SK-N-SH treated with all-trans-retinoic acid at 6 μM for 48 hours (cell line): ENCODE results near the gene USP27X.

Experiments used
- ARNTL ChIP-seq: fragments of 450-650 bp; formaldehyde crosslinking; IDR thresholded peaks from 2 replicates; pipeline ENCODE4 v1.5.0; 2020; ENCODE audit warnings: low read depth, mild to moderate bottlenecking, moderate library complexity, borderline replicate concordance
- BACH2 ChIP-seq: fragments of 250-450 bp; sonication (Bioruptor Pico); IDR thresholded peaks from 2 replicates; pipeline ENCODE4 v1.9.0; 2021; ENCODE audit warnings: mild to moderate bottlenecking, borderline replicate concordance
- CSRNP3 ChIP-seq: fragments of 250-450 bp; sonication (Bioruptor Pico); IDR thresholded peaks from 2 replicates; pipeline ENCODE4 v1.5.1; 2021; ENCODE audit warnings: mild to moderate bottlenecking, moderate library complexity
- GLIS3 ChIP-seq: fragments of 250-450 bp; sonication (Bioruptor Pico); IDR thresholded peaks from 2 replicates; pipeline ENCODE4 v1.5.0; 2020; ENCODE audit warnings: mild to moderate bottlenecking, moderate library complexity
- OSR1 ChIP-seq: fragments of 250-450 bp; sonication (Bioruptor Pico); IDR thresholded peaks from 2 replicates; pipeline ENCODE4 v1.8.0; 2022; ENCODE audit warnings: moderate library complexity, mild to moderate bottlenecking, inconsistent platforms
- PATZ1 ChIP-seq: fragments of 250-450 bp; sonication (Bioruptor Pico); IDR thresholded peaks from 2 replicates; pipeline ENCODE4 v1.8.0; 2020; ENCODE audit warnings: mild to moderate bottlenecking, moderate library complexity, borderline replicate concordance
- POU6F1 ChIP-seq: fragments of 250-450 bp; sonication (Bioruptor Pico); IDR thresholded peaks from 2 replicates; pipeline ENCODE4 v1.8.0; 2021; ENCODE audit warnings: low read depth, mild to moderate bottlenecking, moderate library complexity, borderline replicate concordance
- PPARA ChIP-seq: fragments of 250-450 bp; sonication (Bioruptor Pico); IDR thresholded peaks from 2 replicates; pipeline ENCODE4 v1.5.0; 2020; ENCODE audit warnings: mild to moderate bottlenecking, borderline replicate concordance
- TOX ChIP-seq: fragments of 250-450 bp; sonication (Bioruptor Pico); IDR thresholded peaks from 2 replicates; pipeline ENCODE4 v1.8.0; 2021; ENCODE audit warnings: mild to moderate bottlenecking, moderate library complexity, borderline replicate concordance
- TSHZ2 ChIP-seq: fragments of 250-450 bp; sonication (Bioruptor Pico); IDR thresholded peaks from 2 replicates; pipeline ENCODE4 v1.5.0; 2020; ENCODE audit warnings: mild to moderate bottlenecking, moderate library complexity
- ZFP3 ChIP-seq: fragments of 250-450 bp; sonication (Bioruptor Pico); IDR thresholded peaks from 2 replicates; pipeline ENCODE4 v1.5.0; 2020; ENCODE audit warnings: mild to moderate bottlenecking, moderate library complexity
- ZFP30 ChIP-seq: fragments of 450-650 bp; formaldehyde crosslinking; IDR thresholded peaks from 2 replicates; pipeline ENCODE4 v1.5.0; 2022; ENCODE audit warnings: mild to moderate bottlenecking, moderate library complexity
- ZNF70 ChIP-seq: fragments of 450-650 bp; formaldehyde crosslinking; IDR thresholded peaks from 2 replicates; pipeline ENCODE4 v1.5.0; 2020; ENCODE audit warnings: mild to moderate bottlenecking, moderate library complexity
- ZNF8 ChIP-seq: fragments of 450-650 bp; formaldehyde crosslinking; IDR thresholded peaks from 2 replicates; pipeline ENCODE4 v1.5.0; 2020; ENCODE audit warnings: mild to moderate bottlenecking, moderate library complexity

- TF ChIP-seq ZFP3 (CRISPR knock-in tag) (no peak), PATZ1 (CRISPR knock-in tag) (no peak), ARNTL (no peak), GLIS3 (CRISPR knock-in tag) (no peak), ZNF70 (no peak), PPARA (CRISPR knock-in tag) (no peak), TSHZ2 (CRISPR knock-in tag) (no peak), CSRNP3 (CRISPR knock-in tag) (no peak), ZFP30 (no peak), ZNF8 (no peak), OSR1 (no peak), TOX (CRISPR knock-in tag) (no peak), BACH2 (CRISPR knock-in tag) (no peak), POU6F1 (no peak)
These were observed at the start of gene USP27X for GRCh38 chrX:49878834-49879655.
